PC-3 (cell line): ENCODE data around the gene SCARB2. TPM values are rescaled to one million over a fixed set of nuclear protein-coding genes. Genes with fewer than 3 reads are reported as not detected.

ENCODE experiments used
- ATAC-seq: fragments of 200-7000 bp; cut with Tn5 transposase; 2 replicates; pipeline ENCODE4 v1.9.1; 2020; ENCODE audit warnings: mild to moderate bottlenecking, moderate library complexity
- BruUV-seq: library from RNA; stranded (reverse); fragments of 400-500 nt; replicated peaks from 2 replicates; lab custom pipeline; 2021; lab: Mats Ljungman, UMichigan
- CTCF ChIA-PET: fragments of 300-600 bp; sonication (Branson Sonifier 250); formaldehyde crosslinking; loops from one replicate; lab custom pipeline; 2022; ENCODE audit warnings: antibody characterized with exemption; lab: Charles Lee
- POLR2A ChIA-PET: fragments of 300-600 bp; sonication (Branson Sonifier 250); formaldehyde crosslinking; loops from one replicate; lab custom pipeline; 2022; ENCODE audit warnings: antibody characterized with exemption; ENCODE audit not compliant: unreplicated experiment; lab: Charles Lee
- DNase-seq: peaks from one replicate; pipeline ENCODE4 v3.0.0-alpha.2; 2015
- H2AFZ ChIP-seq: fragments of 300-600 bp; sonication (generic); 2 replicates; pipeline ENCODE4 v1.6.0; 2016; ENCODE audit warnings: antibody characterized with exemption, low read length
- H3F3A ChIP-seq: fragments of 300-600 bp; sonication (generic); one replicate; pipeline ENCODE4 v1.6.0; 2017; ENCODE audit warnings: antibody characterized with exemption, low read length, control low read depth, mild to moderate bottlenecking; ENCODE audit not compliant: unreplicated experiment
- H3K27ac ChIP-seq: fragments of 300-600 bp; sonication (generic); 2 replicates; pipeline ENCODE4 v1.5.1; 2016; ENCODE audit warnings: mild to moderate bottlenecking, low read length
- H3K27me3 ChIP-seq: fragments of 300-600 bp; sonication (generic); 2 replicates; pipeline ENCODE4 v1.6.1; 2016; ENCODE audit warnings: low read length, mixed read lengths
- H3K36me3 ChIP-seq: fragments of 300-600 bp; sonication (generic); 2 replicates; pipeline ENCODE4 v1.6.1; 2016; ENCODE audit warnings: low read depth, mixed run types, low read length, mixed read lengths
- H3K4me1 ChIP-seq: fragments of 300-600 bp; sonication (generic); 2 replicates; pipeline ENCODE4 v1.5.1; 2016; ENCODE audit warnings: low read length; ENCODE audit not compliant: insufficient read depth
- H3K4me2 ChIP-seq: fragments of 300-600 bp; sonication (generic); 2 replicates; pipeline ENCODE4 v1.6.0; 2016; ENCODE audit warnings: low read length
- H3K4me3 ChIP-seq: fragments of 300-600 bp; sonication (generic); 2 replicates; pipeline ENCODE4 v1.5.1; 2016; ENCODE audit warnings: mild to moderate bottlenecking, low read length, mixed read lengths
- H3K79me2 ChIP-seq: fragments of 300-600 bp; sonication (generic); 2 replicates; pipeline ENCODE4 v1.6.1; 2017; ENCODE audit warnings: low read length, mixed read lengths
- H3K9ac ChIP-seq: fragments of 300-600 bp; sonication (generic); 2 replicates; pipeline ENCODE4 v1.6.0; 2016; ENCODE audit warnings: mild to moderate bottlenecking, low read length
- H3K9me2 ChIP-seq: fragments of 300-600 bp; sonication (generic); replicated peaks from 2 replicates; pipeline ENCODE4 v1.6.1; 2016; ENCODE audit warnings: mixed run types, low read length, mixed read lengths
- H3K9me3 ChIP-seq: fragments of 300-600 bp; sonication (generic); 2 replicates; pipeline ENCODE4 v1.6.1; 2016; ENCODE audit warnings: low read length, mixed read lengths
- H4K20me1 ChIP-seq: fragments of 300-600 bp; sonication (generic); 2 replicates; pipeline ENCODE4 v1.6.1; 2016; ENCODE audit warnings: low read length, mixed read lengths
- CTCF ChIP-seq: fragments of 300-600 bp; sonication (generic); conservative IDR thresholded peaks from 2 replicates; pipeline ENCODE4 v1.5.1; 2017; ENCODE audit warnings: antibody characterized with exemption, low read depth, mild to moderate bottlenecking, low read length
- EZH2 ChIP-seq: fragments of 300-600 bp; sonication (generic); IDR thresholded peaks from one replicate; pipeline ENCODE4 v1.6.1; 2017; ENCODE audit warnings: antibody characterized with exemption, mild to moderate bottlenecking, low read length; ENCODE audit not compliant: unreplicated experiment
- EZH2phosphoT487 ChIP-seq: fragments of 300-600 bp; sonication (generic); IDR thresholded peaks from 2 replicates; pipeline ENCODE4 v1.6.1; 2018; ENCODE audit warnings: mild to moderate bottlenecking, antibody characterized with exemption, low read length, borderline replicate concordance
- intact Hi-C: fragments of 100-400 bp; cut with micrococcal nuclease; formaldehyde crosslinking; loops from 2 replicates; pipeline ENCODE4 v1.9.0; 2023
- total RNA-seq: library from RNA; depleted of rRNA; stranded (reverse); fragments of >200 nt; gene quantifications from 2 replicates; pipeline ENCODE4 v1.2.3, GENCODE V29; 2014

The SCARB2 gene
- total RNA-seq, 1 experiment from 2014 or later, result 56.3 TPM

GRCh38 chr4:76257824-76258223 is 44.2 kb upstream of the SCARB2 start:
- POLR2A ChIA-PET, result no interaction called here
- H3K9ac ChIP-seq, result no peak overlapping the region
- H3K79me2 ChIP-seq, result no peaks in the 10 kb centered on the region
- CTCF ChIA-PET, result no interaction called here
- H3K9me2 ChIP-seq, result no peaks in the 10 kb centered on the region
- intact Hi-C loops, result no loop called here
- ATAC-seq (no peak), DNase-seq (no peak)
- no peak for TF ChIP-seq EZH2phosphoT487
- no peak for TF ChIP-seq EZH2
- TF ChIP-seq CTCF, result no peak
- no peaks in the 10 kb centered on the region for H3K4me1 ChIP-seq
- no peak overlapping the region for H3K4me2 ChIP-seq
- H3F3A ChIP-seq, result no peaks in the 10 kb centered on the region
- no peak overlapping the region for H3K27ac ChIP-seq
- H3K9me3 ChIP-seq, result no peaks in the 10 kb centered on the region
- no peaks in the 10 kb centered on the region for H4K20me1 ChIP-seq
- BruUV-seq, result no TSS peak
- H2AFZ ChIP-seq, result no peak overlapping the region
- no peaks in the 10 kb centered on the region for H3K27me3 ChIP-seq
- no peaks in the 10 kb centered on the region for H3K36me3 ChIP-seq
- H3K4me3 ChIP-seq, result no peak overlapping the region

- Histone ChIP-seq H3K9me2 (no peaks in the 10 kb centered on the region), H3F3A (no peaks in the 10 kb centered on the region), H3K27ac (no peak overlapping the region), H3K36me3 (no peaks in the 10 kb centered on the region), H4K20me1 (no peaks in the 10 kb centered on the region), H2AFZ (no peak overlapping the region), H3K4me3 (no peak overlapping the region), H3K9me3 (no peaks in the 10 kb centered on the region), H3K4me1 (no peaks in the 10 kb centered on the region), H3K9ac (no peak overlapping the region), H3K4me2 (no peak overlapping the region), H3K79me2 (no peaks in the 10 kb centered on the region), H3K27me3 (no peaks in the 10 kb centered on the region)
- CTCF ChIA-PET, result no interaction called here
- TF ChIP-seq EZH2phosphoT487, result no peak
- no peak for TF ChIP-seq CTCF
- TF ChIP-seq EZH2, result no peak
- POLR2A ChIA-PET, result no interaction called here
- no peak for ATAC-seq
- intact Hi-C loops, result no loop called here
- BruUV-seq, result no TSS peak
- no peak for DNase-seq
These were observed 43.3 kb upstream of the SCARB2 start for GRCh38 chr4:76256968-76257367.

- no peaks in the 10 kb centered on the region for H3K27me3 ChIP-seq
- no peaks in the 10 kb centered on the region for H3K9me3 ChIP-seq
- DNase-seq (no peak), ATAC-seq (no peak)
- BruUV-seq, result no TSS peak
- no peak overlapping the region for H2AFZ ChIP-seq
- POLR2A ChIA-PET, result no interaction called here
- no peak overlapping the region for H3K9ac ChIP-seq
- H3K4me2 ChIP-seq, result no peak overlapping the region
- H3K36me3 ChIP-seq, result no peaks in the 10 kb centered on the region
- H3K9me2 ChIP-seq, result no peaks in the 10 kb centered on the region
- no peaks in the 10 kb centered on the region for H3K79me2 ChIP-seq
- peaks cover 3% of the 10 kb centered on the region; the same call in 1 of the 2 replicates for H3K4me1 ChIP-seq
- no peaks in the 10 kb centered on the region for H4K20me1 ChIP-seq
- H3K27ac ChIP-seq, result no peak overlapping the region
- no peaks in the 10 kb centered on the region for H3F3A ChIP-seq
- CTCF ChIA-PET, result no interaction called here
- no peak overlapping the region for H3K4me3 ChIP-seq
- intact Hi-C loops, result no loop called here
- TF ChIP-seq CTCF, result no peak
- TF ChIP-seq EZH2phosphoT487, result no peak
- TF ChIP-seq EZH2, result no peak
These were observed 42.4 kb upstream of the SCARB2 start for GRCh38 chr4:76256032-76256431.
